Measurements from ENCODE around the gene CEP83.
"Not testable (repeated sequence)": the region's sequence is repeated elsewhere in the genome, so short reads cannot be mapped to it uniquely, and the experiment has no call there.

Gene CEP83

DNA sequence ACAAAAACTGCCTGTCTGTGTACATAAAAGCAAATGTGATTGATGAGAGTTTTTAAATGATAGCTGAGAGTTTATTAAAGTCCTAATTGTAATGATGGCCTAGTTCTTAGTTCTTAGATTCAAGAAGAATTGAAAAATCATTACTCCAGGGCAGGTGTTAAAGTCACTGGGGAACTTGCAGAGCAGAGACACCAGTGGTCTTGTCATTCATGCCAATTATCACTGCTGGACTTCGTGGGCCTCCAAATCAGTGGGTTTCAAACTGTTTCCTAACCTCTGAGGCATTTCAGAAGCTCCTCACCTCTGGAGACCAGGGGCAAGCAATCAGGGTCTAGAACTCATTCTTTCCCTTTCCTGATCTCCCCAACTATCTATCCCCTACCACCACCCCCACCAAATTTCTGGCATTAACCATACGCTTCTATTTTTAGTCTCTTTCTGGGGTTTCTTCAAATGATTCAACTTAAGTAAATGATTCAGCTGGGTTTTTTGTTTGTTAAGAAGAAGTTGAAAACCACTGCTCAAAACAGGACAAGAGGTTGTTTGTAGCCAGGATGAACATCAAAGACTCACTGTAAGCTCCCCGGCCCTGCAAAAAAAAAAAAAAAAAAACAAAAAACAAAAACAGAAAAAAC, 80.1 kb downstream of the CEP83 start:
- DNase-seq (ENCODE audit: low spot score) = no peak

DNA sequence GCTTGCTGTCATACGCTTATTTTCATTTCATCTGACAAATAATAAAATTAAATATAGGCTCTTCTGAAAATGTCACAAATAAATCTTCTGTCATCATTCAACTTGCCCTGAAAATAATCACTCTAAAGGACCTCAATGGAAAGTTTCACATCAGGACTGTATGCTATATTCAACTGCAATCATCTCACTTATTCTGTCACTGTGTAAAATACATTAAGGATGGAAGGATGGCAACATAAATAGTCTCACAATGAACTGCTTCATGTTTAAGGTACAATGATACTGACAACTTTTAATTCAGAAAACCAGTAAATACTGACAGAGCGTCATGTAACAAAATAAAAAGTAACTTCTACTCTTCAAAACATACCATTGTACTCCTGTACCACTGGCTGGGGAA, 82.1 kb downstream of the CEP83 start:
- DNase-seq (ENCODE audit: low spot score) = no peak

DNA sequence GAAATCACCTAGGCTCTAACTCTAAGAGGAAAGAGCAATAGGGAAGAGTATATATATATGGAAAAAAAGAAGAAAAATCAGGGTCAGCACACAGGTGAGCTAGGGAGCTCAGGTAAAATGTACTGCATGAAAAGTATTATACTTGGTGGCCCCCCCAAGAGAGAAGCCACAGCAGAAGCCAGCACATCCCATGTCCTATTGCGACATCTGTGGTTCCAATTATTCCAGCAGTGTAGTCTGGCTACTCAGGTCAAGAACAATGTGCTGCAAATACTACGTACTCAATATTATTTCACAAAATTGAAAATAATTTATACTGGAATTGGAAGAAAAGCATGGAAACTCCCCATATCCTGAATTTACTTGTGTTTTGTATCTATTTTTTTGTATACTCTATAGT, 85.5 kb downstream of the CEP83 start:
- no peak for DNase-seq (ENCODE audit: low spot score)

DNA sequence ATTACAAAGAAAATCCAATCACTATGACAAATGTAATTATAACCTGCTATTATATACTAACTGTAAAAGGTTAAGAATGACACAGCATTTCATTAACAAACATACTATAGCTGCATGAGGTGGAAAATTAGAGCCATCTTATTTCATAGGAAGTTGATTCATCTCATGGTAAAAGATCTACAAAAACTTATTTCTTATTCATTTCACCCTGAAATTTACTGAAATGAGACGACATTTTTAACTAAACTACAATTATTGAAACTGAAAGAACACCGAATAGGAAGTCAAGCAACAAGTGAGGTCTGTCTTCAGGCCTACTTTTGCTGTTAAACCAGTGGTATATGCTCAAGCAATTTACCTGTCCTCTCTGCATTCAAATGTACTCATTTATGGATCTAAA, 87.2 kb downstream of the CEP83 start:
- peak; percentile 0 for DNase-seq (ENCODE audit: low spot score)

DNA sequence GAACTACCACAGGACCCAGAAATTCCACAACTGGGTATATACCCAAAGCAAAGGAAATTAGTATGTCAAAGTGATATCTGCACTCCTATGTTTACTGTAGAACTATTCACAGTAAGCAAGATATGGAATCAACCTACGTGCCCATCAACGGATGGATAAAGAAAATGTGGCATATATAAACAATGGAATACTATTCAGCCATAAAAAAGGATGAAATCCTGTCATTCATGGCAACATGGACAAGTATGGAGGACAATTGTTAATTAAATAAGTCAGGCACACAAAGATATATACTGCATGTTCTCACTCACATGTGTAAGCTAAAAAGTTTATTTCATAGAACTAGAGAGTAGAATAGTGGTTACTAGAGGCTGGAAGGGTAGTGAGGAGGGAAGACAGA, 97.0 kb downstream of the CEP83 start:
- DNase-seq (ENCODE audit: low spot score) = no peak

DNA sequence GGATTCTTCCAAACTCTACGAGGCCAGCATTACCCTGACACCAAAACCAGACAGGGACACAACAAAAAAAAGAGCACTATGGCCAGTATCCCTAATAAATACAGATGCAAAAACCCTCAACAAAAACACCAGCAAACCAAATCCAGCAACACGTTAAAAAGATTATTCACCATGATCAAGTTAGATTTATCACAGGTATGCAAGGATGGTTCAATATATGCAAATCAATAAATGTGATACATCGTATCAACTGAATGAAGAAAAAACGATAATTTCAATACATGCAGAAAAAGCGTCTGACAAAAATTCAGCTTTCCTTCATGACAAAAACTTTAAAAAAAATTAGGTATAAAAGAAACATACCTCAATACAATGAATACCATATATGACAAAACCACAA, 99.9 kb downstream of the CEP83 start:
- DNase-seq (ENCODE audit: low spot score) = no peak

DNA sequence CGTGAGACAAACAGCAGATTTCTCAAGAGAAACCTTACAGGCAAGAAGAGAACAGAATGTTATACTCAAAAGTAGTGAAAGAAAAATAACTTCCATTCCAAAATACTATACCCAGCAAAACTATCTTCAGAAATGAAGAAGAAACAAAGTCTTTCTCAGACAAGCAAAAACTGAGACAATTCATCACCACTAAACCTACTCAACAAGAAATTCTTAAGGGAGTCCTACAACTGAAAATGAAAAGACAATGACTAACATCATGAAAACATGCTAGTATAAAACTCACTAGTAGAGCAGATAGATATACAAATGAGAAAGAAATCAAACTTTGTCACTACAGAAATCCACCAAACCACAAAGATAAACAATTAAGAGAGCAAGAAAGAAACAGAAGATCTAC, 106.5 kb downstream of the CEP83 start:
- DNase-seq (ENCODE audit: low spot score) = no peak

DNA sequence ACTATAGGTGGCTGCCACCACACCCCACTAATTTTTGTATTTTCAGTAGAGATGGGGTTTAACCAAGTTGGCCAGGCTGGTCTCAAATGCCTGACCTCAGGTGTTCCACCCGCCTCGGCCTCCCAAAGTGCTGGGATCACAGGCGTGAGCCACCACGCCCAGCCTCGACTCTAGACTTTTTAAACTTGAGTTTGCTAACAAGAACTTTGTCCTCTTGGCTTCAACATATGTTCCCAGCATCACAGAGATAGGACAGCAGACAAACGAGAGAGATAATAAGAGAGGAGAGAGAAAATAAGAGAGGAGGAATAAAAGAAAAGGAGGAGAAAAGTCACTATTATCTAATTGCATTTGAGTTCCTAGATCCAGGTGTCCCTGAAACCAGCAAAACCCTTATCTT, 119.1 kb downstream of the CEP83 start:
- no peak for DNase-seq (ENCODE audit: low spot score)

DNA sequence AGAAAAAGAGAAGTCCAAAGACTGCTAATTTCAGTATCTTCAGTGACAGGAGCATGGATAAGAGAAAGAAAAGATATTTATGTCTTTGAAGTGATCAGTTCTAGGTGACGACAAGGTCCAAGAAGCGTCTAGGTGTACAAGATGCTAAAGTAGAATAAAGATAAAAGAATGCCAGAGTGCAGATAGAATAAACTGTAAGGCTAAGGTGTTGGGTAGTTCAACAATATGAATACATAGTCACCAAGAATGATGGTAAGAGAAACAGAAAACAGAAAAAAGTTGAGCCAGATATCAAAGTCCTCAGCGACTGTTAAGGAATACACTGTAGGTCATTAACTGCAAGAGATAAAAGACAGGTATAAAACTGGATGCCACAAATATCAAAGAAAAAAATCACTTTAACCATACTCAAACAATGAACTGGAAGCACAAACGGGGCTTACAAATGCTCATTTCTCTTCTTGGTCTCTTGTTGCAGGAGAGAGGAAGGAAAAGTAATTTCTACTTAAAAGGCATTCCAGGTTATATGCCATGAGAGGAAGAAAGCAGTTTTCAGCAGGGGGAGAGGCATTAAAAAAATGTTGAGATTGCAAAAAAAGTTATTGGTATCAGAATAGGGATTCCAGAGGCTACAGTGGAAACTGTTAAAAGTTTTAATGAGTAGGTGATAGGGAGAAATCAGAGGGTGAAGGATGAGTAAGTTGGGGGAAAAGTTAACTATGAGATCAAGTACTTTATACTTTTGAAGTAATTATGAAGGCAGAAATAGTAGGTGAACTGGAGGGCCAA, 121.5 kb downstream of the CEP83 start:
- DNase-seq (ENCODE audit: low spot score) = no peak

DNA sequence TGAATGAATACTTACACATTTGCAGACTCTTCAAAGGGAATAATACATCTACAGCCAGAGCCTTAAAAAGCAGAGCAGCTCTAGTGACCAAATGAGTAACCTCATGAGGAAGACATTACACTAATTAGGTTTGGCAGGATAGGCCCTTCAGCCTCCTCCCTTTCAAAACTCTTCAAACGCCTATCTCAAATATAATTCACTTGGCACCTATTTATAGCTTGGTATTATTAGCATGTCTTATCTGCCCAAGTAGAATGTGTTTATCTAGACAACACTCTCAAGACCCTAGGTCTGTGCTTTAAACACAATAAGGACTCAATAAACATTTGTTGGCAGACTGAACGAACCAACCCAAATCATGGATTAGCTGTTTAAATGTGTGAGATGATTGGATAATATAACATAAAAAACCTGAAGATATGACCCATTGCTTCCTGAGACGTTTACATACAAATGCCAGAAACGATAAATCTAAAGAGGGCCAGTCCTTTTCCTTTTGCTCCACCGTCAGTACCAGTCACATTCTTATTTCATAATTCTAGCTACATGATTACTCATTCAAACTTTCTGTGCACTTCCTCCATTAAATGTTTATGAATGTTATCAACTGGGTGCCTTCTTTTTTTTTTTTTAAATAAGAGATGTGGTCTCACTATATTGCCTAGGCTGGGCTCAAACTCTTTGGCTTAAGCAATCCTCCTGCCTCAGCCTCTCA, 123.3 kb downstream of the CEP83 start:
- no peak for DNase-seq (ENCODE audit: low spot score)

DNA sequence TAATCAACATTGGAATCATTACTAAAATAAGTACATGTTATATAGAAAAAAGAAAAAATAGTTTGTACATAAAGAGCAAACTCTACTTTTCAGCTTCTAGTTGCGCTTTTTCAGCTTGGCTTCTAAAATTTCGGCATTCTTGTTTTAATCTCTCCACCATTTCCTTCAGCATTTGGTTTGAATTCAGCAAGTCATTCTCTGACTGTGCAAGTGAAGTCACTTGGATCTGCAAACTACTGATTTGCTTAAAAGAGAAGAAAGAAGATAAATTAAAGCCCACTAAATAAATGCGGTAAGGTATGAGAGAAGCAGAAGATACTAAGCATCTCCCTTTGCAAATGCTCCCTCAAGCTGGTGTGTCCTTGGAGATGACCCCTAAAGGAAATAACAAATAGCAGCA, 126.3 kb downstream of the CEP83 start:
- no peak for DNase-seq (ENCODE audit: low spot score)

DNA sequence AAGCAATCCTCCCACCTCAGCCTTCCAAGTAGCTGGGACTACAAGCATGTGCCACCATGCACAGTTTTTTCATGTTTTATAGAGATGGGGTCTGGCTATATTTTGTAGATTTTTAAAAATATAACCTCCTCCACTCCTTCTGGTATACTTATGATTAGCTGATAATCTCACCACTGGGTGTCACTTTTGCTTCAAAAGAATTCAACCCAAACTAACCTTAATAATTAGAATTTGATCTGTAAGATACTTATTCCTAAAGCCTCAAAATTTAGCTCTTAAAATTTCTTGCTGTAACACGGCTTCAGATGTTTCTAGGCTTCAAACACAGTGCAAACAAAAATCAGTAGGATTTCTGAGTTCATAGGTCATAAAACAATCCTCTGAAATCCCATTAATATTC, 130.3 kb downstream of the CEP83 start:
- no peak for DNase-seq (ENCODE audit: low spot score)

DNA sequence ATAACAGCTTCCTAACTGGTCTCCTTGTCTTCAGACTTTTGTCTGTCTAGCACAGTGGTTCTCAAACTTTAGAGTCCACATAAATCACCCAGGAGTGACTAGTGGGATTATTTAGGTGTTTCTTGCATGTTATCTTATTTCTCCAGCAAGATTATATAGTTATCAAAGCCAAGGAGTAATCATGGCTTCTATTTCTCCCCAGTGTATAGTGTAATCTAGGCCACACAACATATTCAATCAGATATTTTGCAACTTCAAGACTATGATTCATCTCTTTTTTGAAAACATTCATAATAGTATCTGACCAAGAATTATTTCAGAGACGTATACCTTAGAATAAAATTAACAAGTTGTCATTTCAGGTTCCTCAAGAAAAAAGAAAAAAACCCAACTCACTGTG, 131.9 kb downstream of the CEP83 start:
- no peak for DNase-seq (ENCODE audit: low spot score)

DNA sequence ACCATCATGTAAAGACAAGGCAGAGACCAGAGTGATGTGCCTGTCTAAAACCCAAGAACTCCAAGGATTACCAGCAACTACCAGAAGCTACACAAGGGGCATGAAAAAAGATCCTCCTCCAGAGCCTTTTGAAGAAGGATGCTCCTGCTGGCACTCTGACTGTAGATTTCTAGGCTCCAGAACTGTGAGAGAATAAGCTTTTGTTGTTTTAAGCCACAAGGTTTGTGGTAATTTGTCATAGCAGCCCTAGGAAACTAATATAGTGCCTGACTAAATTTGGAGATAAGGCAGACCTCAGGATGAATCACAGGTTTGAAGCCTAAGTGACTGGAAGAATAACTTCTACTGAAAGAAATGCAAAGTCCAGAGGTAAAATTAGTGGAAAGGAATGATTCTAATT, 132.9 kb downstream of the CEP83 start:
- no peak for DNase-seq (ENCODE audit: low spot score)

DNA sequence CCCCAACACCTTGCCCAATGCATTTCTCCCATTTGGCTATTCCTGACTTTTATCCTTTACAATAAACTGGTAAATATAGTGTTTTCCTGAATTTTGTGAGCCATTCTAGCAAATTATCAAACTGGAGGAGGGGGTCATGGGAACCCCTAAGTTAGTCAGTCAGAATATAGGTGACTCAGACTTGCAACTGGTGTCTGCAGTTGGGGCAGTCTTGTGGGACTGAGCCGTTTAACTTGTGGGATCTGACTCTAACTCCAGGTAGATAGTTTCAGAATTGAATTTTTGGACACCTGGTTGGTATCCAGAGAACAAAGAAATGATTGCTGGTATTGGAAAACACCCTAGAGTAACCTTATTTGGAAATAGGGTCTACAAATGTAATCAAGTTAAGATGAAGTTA, 133.4 kb downstream of the CEP83 start:
- DNase-seq (ENCODE audit: low spot score) = no peak

DNA sequence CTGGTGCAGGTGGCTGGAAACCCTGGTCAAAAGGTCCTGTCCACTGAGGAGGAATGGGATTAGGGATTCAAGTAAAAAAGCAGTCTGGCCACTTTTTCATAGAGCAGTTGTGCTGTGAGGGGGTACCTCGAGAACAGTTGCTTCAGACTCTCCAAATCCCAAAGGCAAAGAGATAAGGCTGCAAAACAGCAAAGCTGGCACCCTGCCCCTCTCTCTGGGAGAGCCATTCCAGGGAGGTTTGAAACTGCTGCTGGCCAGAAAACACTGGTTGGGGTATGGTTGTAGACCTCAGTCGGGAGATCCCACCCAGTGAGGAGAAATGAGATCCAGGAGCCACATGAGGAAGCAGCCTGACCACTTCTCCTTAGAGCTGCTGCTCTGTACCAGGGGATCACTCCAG, 137.3 kb downstream of the CEP83 start:
- DNase-seq (ENCODE audit: low spot score) = no peak

DNA sequence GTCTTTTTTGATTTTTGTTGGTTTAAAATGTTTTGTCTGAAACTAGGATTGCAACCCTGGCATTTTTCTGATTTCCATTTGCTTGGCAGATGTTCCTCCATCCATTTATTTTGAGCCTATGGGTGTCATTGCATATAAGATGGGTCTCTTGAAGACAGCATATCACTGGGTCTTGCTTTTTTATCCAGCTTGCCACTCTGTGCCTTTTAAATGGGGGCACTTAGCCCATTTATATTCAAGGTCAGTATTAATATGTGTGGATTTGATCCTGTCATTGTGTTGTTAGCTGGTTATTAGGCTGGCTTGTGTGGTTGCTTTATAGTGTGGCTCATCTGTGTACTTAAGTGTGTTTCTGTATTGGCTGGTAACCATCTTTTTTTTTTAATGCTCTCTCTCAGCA, 139.6 kb downstream of the CEP83 start:
- no peak for DNase-seq (ENCODE audit: low spot score)

DNA sequence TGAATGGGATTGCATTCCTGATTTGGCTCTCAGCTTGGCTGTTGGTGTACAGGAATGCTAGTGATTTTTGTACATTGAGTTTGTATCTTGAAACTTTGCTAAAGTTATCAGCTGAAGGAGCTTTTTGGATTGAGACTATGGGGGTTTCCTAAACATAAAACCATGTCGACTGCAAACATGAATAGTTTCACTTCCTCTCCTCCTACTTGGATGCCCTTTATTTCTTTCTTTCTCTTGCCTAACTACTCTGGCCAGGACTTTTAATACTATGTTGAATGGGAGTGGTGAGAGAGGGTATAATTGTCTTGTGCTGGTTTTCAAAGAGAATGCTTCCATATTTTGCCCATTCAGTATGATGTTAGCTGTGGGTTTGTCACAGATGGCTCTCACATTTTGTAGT, 141.5 kb downstream of the CEP83 start:
- DNase-seq (ENCODE audit: low spot score) = no peak

DNA sequence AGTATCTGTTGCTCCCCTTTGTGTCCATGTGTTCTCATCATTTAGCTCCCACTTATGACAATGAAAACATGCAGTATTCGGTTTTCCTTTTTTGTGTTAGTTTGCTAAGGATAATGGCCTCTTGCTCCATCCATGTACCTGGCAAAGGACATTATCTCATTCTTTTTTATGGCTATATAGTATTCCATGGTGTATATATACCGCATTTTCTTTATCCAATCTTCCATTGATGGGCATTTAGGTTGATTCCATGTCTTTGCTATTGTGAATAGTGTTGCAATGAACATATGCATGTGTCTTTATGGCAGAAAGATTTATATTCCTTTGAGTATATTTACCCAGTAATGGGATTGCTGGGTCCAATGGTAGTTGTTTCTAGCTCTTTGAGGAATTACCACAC, 143.1 kb downstream of the CEP83 start:
- DNase-seq (ENCODE audit: low spot score) = not testable (repeated sequence)

DNA sequence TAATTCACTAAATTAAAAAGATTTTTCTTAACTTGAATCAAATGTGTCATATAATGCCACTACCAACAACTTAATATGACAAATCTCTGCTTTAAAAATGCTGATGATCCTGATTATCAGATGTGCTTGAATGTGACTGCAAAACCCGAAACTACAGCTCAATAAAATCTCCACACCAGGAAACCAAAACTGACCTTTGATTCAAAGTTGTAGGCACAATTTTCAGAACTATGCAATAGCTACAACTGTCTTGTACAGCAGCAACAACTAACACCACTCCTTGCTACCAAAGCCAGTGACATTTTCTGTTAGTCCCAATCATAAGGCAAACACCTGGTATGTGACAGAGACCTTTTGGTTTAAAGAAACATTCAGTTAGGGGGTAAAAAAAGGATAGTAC, 147.3 kb downstream of the CEP83 start:
- no peak for DNase-seq (ENCODE audit: low spot score)

DNA sequence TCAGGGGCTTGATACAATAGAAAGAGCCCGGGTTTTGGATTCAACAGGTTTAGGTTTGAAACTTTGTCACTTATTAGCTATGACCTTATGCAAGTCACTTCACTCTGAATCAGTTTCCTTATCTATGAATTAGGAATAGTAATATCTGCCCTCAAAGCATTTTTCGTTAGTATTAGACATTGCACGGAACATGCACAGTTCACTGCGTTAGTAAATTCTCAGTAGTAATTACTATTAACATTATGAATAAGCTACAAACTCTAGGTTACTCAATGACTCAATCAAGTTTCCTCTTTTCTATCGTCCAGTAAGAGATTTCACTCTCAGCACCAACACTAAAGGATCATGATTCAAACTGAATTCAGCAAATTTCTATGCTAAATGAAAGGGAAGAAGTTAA, 150.3 kb downstream of the CEP83 start:
- DNase-seq (ENCODE audit: low spot score) = no peak

DNA sequence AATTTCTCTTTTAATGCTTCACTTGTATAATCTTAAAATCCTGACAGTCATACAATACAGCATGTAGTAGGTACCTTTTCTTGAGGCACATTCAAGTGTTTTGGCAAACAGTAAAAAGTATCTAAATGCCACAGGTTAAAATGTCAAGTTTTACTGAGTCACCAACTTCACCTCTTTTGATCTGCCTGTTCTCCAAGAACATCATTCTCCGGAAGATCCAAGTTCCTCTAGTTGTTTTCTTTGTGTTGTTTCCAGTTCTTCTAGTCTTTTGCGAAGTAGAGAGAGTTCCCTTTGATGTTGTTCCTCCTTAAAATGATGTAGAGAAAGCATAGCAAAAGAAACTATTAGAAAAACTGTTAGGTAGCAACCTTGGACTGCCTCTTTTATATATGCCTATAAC, 151.1 kb downstream of the CEP83 start:
- no peak for DNase-seq (ENCODE audit: low spot score)

Data from kidney capillary endothelial cell (primary cell).